Frontal cortex (tissue), 4 donors: Measurements from ENCODE around the gene DCPS. TPM values are rescaled to one million over a fixed set of nuclear protein-coding genes. Genes with fewer than 3 reads are reported as not detected.
"Not testable (repeated sequence)": the region's sequence is repeated elsewhere in the genome, so short reads cannot be mapped to it uniquely, and the experiment has no call there.

Experiments used
- DNase-seq, 2 donors: peaks; one replicate each; pipeline ENCODE4 v3.0.0; 2012; ENCODE audit warnings: low spot score in 2 of 2
- FAIRE-seq: peaks from 2 replicates; lab custom pipeline; 2012; peaks lifted over from hg19 to GRCh38; lab: Jason Lieb, UNC
- total RNA-seq: library from RNA; depleted of rRNA; stranded (reverse); fragments of >200 nt; gene quantifications from one replicate; pipeline ENCODE4 v1.2.3, GENCODE V29; 2014
- donor health status: control.
- donor health status: control.
- donor health status: control.

Gene DCPS, protein sequence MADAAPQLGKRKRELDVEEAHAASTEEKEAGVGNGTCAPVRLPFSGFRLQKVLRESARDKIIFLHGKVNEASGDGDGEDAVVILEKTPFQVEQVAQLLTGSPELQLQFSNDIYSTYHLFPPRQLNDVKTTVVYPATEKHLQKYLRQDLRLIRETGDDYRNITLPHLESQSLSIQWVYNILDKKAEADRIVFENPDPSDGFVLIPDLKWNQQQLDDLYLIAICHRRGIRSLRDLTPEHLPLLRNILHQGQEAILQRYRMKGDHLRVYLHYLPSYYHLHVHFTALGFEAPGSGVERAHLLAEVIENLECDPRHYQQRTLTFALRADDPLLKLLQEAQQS
- 2.9 TPM for total RNA-seq

DNA sequence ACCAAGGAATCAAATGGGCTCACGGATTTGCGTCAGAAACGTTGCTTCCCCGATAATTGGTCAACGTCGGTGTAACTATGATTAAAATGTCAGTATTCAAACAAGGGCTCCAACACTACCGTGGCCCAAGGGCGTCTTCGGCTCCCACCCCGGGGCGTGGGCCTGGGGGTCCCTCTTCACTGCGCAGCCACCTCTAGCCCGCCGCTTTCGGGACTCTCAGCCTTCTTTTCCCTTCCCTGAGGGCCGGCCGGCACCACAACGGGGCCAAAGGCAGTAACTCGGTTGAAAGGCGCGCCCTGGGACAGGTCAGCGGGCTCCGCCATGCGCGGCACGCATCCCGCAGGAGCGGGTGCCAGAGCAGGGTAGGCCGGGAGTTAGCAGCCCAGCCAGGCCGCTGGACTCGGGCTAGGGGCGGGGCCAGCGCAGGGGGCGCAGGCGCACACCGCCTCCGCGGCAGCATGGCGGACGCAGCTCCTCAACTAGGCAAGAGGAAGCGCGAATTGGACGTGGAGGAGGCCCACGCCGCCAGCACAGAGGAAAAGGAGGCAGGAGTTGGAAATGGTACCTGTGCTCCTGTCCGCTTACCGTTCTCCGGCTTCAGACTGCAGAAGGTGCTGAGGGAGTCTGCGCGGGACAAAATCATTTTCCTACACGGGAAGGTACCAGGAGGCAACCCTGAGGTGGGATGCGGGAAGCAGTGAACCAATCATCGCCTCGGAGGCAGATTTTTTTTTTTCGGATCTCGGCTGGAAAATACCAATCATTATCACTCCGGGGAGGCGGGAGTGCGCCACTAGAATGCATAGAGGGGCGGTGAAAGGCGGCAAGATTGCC, at the start of gene DCPS:
Gene DCPS (plus strand): TSS at position 438 of the 834 bp plus-strand sequence. CDS start 21 bp downstream, at position 459.
- no peak for FAIRE-seq

DNA sequence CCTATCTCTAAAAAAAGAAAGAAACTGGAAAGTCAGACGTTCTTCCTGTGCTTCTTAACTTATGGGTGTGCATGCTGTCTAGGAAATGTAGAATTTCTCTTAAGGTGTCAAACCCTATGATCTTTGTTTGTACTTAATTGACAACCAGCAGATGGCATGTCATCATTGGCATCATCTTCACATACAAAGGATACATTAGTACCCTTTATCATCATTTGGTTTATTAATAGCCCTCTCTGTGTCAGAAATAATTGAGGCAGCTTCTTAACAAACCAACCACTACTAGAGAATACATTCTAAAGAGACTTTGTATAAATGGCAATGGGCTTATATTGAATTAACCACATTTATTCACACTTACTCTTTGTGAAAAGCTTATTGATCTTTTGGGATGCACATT, 49.0 kb upstream of the DCPS start:
- FAIRE-seq = no peak
- no peak for DNase-seq

More for the DNA sequence above, at the start of gene DCPS:
- DNase-seq = peak; percentile 88 to 95

DNA sequence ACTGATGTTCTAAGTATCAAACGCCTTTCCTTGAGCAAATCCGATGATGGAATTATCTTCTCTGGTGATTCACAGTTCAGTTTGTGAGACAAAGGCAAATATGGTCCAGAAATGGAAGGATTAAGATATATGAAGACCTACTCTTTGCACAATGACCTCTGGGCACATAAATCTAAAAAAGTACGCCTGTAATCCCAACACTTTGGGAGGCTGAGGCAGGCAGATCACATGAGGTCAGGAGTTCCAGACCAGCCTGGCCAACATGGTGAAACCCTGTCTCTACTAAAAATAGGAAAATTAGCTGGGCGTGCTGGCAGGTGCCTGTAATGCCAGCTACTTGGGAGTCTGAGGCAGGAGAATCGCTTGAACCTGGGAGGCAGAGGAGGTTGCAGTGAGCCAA, 48.4 kb upstream of the DCPS start:
- FAIRE-seq, DNase-seq: not testable (repeated sequence)

DNA sequence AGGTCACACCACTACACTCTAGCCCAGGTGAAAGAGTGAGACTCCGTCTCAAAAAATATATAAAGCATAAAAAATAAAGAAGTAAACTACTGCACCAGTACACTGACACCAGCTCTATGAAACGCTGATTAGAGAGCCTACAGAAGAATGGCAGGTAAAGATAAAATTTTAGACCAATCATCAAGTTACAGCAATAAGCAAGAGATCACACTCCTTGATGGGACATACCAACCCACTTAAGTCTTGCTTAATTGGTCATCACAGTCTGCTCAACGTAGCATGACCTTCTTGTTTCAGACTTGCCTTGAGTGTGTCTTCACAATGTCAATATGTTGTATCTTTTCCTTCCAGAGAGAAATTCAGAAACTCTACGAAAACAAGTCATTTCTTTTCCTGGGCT, 47.6 kb upstream of the DCPS start:
- DNase-seq (no peak), FAIRE-seq (no peak)

DNA sequence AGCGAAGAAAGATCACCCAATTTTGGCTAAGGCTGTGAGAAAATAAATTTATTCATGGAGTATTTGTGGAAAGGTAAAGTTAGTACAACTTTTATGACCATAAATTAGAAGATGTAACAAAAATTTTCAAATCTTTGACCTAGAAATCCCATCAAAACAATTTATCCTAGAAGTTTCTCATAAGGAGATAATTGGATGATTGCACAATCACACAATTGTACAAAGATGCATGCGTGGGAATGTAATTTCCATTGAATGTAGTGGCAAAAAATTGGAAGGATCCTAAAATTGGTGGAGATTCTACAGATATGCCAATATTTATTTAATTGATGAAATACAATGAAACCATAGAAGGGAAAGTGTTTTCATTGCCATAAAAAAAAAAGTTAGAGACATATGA, 46.7 kb upstream of the DCPS start:
- FAIRE-seq = no peak

DNA sequence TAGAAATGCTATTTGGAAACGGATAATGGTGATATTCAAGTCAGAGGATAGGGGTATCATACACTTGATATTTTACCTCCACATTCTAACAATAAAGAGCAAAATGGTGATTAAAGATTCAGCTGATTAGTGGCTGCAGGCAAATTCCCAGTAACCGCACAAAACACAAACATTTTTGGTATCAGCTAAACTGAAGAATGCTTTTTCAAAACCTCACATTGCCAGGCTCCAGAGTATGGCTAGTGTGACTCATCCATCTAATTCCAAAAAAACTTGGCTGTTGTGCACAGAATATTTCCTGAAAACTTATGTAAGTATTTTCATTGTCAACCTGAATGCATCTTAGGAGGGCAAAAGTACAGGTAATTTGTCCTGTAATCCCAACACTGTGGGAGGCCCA, 46.1 kb upstream of the DCPS start:
- DNase-seq (no peak), FAIRE-seq (no peak)

More for the DNA sequence above, 46.7 kb upstream of the DCPS start:
- DNase-seq = no peak

DNA sequence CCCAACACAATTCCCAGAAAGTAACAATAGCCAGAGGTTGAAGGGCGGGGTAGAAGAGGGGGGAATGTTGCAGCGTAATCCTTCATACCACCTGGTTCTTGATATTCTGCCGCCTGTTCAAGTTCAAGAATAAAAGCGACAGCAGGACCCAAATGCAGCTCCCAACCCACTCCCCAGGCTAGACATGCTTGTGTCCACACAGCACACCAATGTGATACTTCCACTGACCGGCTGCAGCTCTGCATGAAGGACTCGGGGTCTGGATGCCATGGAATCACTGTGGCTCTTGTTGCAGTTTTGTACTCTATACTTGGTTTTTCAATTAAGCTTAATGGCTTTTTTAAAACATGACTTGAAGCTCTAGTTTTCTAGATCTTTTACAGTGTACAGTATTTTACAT, 41.6 kb upstream of the DCPS start:
- FAIRE-seq = no peak
- DNase-seq = no peak

DNA sequence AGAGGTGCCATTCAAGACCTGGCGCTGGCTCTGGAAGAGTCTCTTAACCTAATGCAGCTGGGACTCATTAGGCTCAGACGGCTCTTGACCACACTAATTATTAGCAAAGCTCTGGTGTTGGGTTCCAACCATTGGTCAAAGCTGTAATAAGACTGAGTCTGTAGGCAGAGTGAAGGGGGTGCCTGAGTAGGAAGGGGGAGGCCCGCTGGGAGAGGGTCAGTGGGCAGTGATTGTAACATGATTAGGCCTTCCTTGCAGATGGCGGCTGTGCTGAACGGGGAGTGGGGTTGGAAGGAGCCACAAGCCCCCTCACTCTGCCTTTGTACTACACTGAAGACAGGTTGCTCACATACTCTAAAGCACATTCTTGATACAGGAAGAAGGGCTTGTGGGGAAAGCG, 40.4 kb upstream of the DCPS start:
- DNase-seq = no peak
- FAIRE-seq = no peak

DNA sequence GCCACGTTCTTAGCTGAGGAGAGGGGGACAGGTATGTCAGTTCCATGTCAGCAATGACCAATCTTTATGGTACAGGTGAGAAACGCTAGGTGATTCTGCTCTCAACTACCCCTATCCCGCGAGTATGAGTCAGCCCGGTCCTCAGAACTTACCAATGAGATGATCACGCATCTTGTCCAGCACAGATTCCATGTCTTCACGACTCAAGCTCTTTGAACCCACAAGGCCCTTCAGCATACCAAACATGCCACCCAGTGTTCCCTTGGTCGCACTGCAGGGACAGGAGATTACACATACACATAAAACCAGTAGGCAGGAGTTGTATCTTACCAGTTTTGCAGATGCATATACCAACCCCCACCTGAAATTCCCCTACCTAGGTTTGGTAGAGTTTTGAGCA, 38.0 kb upstream of the DCPS start:
- DNase-seq (no peak), FAIRE-seq (no peak)

DNA sequence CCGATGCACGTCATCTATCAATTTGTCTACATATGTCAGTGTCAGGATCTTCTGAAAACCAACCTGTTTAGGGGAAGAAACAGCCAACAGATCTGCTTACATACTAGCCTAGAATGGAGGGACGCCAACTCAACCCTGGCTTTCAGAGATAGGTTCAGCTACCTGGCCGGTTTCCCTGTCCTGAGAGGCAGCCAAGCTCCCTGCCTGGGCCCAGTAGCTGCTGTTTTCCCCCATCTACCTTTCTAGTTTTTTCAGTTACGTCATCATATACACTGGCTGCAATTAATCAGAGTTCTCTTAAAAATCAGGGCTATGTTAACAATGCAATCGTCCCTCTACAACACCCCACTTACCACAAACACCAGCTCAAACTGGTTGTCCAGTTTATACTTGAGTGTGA, 36.2 kb upstream of the DCPS start:
- no peak for DNase-seq
- FAIRE-seq = no peak

DNA sequence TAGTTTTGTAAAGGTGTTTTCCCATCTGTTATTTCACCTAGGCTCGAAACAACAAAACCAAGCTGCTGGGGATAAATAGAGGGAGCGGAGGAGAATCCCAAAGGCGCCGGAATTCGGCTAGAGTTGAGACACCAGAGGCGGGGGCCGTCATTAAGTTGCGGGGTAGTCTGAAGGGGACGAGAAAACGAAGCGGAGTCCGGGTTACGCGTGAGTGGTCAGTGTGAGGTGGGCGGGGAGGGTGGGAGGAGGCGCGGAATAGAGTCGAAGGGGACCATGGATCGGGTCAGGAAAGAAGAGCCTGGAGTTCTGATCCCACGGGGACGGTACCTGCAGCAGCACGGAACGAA, 35.5 kb upstream of the DCPS start:
- DNase-seq (no peak), FAIRE-seq (no peak)

DNA sequence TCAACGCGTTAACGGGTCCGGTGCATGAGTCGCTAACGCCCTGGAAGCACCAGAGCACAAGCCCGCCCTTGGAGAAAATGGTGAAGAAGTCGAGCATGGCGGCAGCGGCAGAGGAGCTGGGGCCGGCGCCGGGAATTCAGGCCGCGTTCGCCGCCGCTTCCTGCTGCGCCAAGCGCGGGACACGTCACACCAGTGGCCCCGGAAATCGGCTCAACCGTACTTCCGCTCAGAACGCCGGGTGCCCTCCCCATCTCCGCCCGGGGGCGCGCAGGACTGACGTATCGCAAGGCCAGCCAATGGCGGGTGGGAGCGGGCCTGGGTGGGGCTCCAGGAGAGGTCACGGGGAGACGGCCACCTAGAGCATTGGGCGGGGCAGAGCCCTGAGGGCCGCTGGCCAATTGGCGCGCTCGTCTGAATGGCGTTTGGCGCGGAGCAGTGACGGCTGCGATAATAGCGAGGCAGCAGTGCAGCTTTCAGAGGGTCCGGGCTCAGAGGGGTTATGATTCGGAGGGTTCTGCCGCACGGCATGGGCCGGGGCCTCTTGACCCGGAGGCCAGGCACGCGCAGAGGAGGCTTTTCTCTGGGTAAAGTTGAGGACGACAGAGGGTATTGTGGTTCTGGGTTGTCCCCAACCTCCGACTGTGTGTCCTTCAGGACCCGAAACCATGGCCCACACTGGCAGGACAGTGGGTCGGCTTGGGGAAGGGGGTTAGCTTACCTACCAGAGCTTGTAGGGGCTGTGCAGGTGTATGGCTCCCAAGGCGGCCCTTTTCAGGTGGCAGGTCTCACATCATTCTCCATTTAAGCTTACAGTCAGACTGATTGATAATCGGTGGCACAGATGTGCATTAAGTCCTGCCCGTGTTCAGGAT, 34.9 kb upstream of the DCPS start, which contains the start of the genes FOXRED1 and SRPRA:
Gene FOXRED1 (plus strand): TSS at position 447 of the 872 bp plus-strand sequence. CDS start 53 bp downstream, at position 500.
Gene SRPRA (minus strand): TSS at position 188 of the 872 bp plus-strand sequence. CDS start 91 bp downstream, at position 97.
- FAIRE-seq = peak; percentile 49
- DNase-seq = peak; percentile 98 to 100

DNA sequence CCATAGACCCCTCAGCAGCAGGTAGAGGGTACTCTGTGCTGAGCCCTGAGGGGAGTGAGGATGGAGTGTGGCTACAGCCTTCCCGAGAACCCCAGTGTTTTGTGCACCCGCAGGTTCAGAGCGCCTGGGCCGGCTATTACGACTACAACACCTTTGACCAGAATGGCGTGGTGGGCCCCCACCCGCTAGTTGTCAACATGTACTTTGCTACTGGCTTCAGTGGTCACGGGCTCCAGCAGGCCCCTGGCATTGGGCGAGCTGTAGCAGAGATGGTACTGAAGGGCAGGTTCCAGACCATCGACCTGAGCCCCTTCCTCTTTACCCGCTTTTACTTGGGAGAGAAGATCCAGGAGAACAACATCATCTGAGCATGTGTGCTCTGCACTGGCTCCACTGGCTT, 26.5 kb upstream of the DCPS start:
- no peak for DNase-seq
- FAIRE-seq = no peak

DNA sequence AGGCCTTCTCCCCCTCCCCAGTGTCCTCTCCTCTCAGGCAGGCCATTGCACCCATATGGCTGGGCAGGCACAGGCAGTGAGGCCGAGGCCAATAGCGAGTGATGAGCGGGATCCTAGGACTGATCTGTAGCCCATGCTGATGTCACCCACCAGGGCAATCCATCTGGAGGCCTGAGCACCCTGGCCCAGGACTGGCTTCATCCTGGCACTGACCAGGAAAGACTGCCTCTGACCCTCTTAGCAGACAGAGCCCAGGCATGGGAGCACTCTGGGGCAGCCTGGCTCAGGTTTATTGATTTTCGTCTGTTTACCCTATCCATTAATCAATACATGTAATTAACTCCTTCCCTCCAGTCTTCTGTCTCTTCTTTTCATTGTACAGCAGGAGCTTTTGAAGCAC, 26.1 kb upstream of the DCPS start:
- DNase-seq (no peak), FAIRE-seq (no peak)

DNA sequence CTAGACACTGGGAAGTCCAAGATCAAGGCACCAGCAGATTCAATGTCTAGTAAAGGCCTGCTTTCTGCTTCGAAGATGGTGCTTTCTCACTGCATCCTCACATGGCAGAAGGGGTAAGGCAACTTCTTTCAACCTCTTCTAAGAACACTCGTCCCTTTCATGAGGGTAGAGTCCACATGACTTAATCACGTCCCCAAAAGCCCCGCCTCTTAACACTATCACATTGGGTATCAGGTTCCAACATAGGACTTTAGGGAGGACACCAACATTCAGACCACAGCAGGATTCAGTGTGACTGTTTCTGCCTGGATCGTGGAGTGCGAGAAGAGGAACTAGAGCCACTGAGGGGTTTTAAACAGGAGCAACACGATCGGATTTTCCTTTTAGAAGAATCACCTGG, 24.7 kb upstream of the DCPS start:
- FAIRE-seq (no peak), DNase-seq (no peak)

DNA sequence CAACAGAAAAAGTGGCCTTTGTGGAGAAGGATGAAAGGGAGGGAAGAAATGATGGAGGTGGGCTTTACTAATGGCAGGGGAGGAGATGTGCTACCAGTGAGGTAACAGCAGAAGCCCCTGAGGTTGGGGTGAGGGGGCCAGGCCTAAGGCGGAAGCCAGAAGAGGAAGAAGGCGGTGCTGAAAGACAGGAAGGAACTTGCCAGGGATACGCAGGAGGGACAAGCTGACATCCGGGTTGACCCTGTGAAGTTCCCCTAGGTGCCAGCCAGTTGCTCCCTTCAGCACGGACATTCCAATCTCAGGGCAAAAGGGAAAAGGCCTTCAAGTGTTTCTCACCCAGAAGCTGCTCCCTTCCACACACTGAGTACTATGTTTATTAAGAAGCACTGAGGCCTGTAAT, 23.3 kb upstream of the DCPS start:
- DNase-seq = no peak
- FAIRE-seq = no peak

DNA sequence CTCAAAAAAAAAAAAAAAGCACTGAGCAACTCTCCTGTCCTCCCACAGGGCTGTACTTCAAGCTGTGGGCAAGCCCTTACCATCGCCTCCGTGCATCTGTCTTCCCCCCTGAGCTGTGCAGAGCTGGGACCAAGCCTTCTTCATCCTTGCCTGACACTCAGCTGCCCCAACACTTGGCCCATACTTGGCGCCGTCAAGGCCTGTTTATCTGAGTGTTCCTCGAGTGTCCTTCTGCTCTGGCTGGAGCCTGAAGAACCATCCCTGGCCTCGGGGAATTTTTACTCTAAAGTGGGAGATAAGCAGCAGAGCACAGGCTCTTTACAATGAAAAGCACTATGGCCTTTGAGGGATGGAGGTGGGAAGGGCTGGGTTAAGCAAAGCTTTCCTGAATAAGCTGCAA, 22.6 kb upstream of the DCPS start:
- DNase-seq (no peak), FAIRE-seq (no peak)

DNA sequence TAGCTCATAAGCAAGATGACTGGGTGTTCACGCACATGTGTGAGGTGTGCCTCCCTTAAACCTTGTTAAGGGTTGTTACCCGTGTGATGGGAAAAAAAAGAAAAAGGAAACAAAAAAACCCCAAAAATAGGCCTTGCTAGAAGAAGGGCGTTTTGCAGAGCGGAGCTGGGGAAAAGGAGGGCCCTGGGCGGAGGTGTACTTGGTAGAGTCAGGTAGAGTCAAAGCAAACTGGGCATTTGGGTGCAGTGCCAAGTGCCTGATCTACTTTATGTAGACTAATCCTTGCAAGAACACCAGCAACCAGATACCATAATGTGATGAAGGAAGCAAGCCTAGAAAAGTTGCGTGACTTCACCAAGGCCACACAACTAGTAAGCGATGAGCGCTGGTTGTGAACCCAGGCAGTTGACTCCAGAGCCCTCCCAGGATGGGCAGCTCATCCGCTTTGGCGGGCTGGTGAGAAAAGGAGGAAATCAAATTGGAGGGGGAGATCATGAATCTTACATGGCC, 22.1 kb upstream of the DCPS start:
- no peak for FAIRE-seq
- no peak for DNase-seq

DNA sequence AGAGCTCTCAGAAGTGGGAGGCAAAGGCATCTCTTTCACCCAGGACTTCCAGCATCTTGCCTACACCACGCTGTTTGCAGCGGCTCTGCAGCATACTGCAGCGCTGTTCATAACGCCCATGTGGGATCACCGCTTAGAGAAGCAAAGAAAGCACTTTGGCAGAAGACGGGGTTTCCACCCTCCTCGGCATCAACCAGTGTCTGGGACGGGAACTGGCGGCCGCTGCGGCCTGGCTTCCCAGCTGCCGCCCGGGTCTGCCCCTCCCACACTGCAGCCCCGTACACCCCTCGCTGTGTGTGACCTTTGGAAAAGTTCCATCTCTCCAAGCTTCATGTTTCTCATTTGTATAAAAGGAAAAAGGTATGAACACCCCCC, 21.5 kb upstream of the DCPS start:
- FAIRE-seq = no peak

More for the DNA sequence above, 21.5 kb upstream of the DCPS start:
- peak in 1 of 2 donors; percentile 46 for DNase-seq
